ENCODE data around the gene JPH2.

- TF ChIP-seq GATA3 (IDR thresholded peaks at IDR 0.05; ENCODE audit: low read depth, low read length): no peak
- no peak for TF ChIP-seq GATA2 (IDR thresholded peaks at IDR 0.05; ENCODE audit: low read depth, low read length)
These were observed 11.8 kb downstream of the JPH2 start for GRCh38 chr20:44174996-44175765.
